IPS-NIHi7 (cell line): ENCODE data around the gene RAD23B.

Source experiments
- DNase-seq: peaks from one replicate; pipeline ENCODE4 v3.0.0; 2012; ENCODE audit warnings: mixed read lengths; ENCODE audit errors: extremely low spot score

RAD23B gene

GRCh38 chr9:107334103-107334776 is 51.2 kb downstream of the RAD23B start:
- no peak for DNase-seq

GRCh38 chr9:107335331-107335730 is 52.3 kb downstream of the RAD23B start:
- DNase-seq = no peak

GRCh38 chr9:107336718-107337360 is 53.8 kb downstream of the RAD23B start:
- no peak for DNase-seq

GRCh38 chr9:107337676-107338590 is 54.9 kb downstream of the RAD23B start:
- DNase-seq = no peak

GRCh38 chr9:107338911-107339659 is 56.0 kb downstream of the RAD23B start:
- no peak for DNase-seq

- DNase-seq = peak; percentile 90
These were observed 58.0 kb downstream of the RAD23B start for GRCh38 chr9:107340920-107341632.

GRCh38 chr9:107342476-107343161 is 59.5 kb downstream of the RAD23B start:
- DNase-seq = no peak

GRCh38 chr9:107345327-107345726 is 62.2 kb downstream of the RAD23B start:
- no peak for DNase-seq

GRCh38 chr9:107348836-107349235 is 65.8 kb downstream of the RAD23B start:
- DNase-seq = no peak

GRCh38 chr9:107350443-107350842 is 67.4 kb downstream of the RAD23B start:
- no peak for DNase-seq

- peak; percentile 51 for DNase-seq
These were observed 68.4 kb downstream of the RAD23B start for GRCh38 chr9:107351382-107352045.

- DNase-seq = no peak
These were observed 72.3 kb downstream of the RAD23B start for GRCh38 chr9:107355394-107355793.

- no peak for DNase-seq
These were observed 75.9 kb downstream of the RAD23B start for GRCh38 chr9:107358986-107359385.

- DNase-seq = no peak
These were observed 77.0 kb downstream of the RAD23B start for GRCh38 chr9:107360098-107360497.

- DNase-seq = no peak
These were observed 78.7 kb downstream of the RAD23B start for GRCh38 chr9:107361816-107362215.

- no peak for DNase-seq
These were observed 80.6 kb downstream of the RAD23B start for GRCh38 chr9:107363516-107364152.

GRCh38 chr9:107367727-107368502 is 84.8 kb downstream of the RAD23B start:
- no peak for DNase-seq

GRCh38 chr9:107368696-107369095 is 85.6 kb downstream of the RAD23B start:
- no peak for DNase-seq

- no peak for DNase-seq
These were observed 90.7 kb downstream of the RAD23B start for GRCh38 chr9:107373809-107374208.
